Measurements from ENCODE around the gene PTPRM.
A peak's percentile ranks its signal among the peaks of the same experiment; 100 is the strongest.

Gene PTPRM

GRCh38 chr18:8084160-8084559 is 517.0 kb downstream of the PTPRM start:
- DNase-seq = no peak
- H3K4me3 ChIP-seq (ENCODE audit: low read depth in 1 of 2, low read length in 2 of 2) = no peak overlapping the region
- no peak overlapping the region for H2AFZ ChIP-seq (ENCODE audit: low read depth, low read length)
- no peaks in the 10 kb centered on the region for H3K4me1 ChIP-seq (ENCODE audit: insufficient read depth, low read length)
- no peak overlapping the region for H3K9ac ChIP-seq (ENCODE audit: low read depth, low read length)
- no peak overlapping the region for H3K4me2 ChIP-seq (ENCODE audit: insufficient read depth, low read length)
- no peaks in the 10 kb centered on the region for H3K79me2 ChIP-seq (ENCODE audit: insufficient read depth, low read length)
- no peak for TF ChIP-seq EZH2 (IDR thresholded peaks at IDR 0.05; ENCODE audit: borderline replicate concordance, low read depth, low read length, severe bottlenecking)
- TF ChIP-seq CTCF (IDR thresholded peaks at IDR 0.05; ENCODE audit: borderline replicate concordance, extremely low read depth, low read length, poor library complexity, severe bottlenecking) = peak; percentile 43
- H3K27ac ChIP-seq (ENCODE audit: low read length) = no peak overlapping the region
- H3K9me3 ChIP-seq (ENCODE audit: insufficient read depth, low read length, severe bottlenecking) = no peaks in the 10 kb centered on the region
- no peaks in the 10 kb centered on the region for H3K27me3 ChIP-seq (ENCODE audit: insufficient read depth, low read length, poor library complexity)
- ATAC-seq (ENCODE audit: insufficient read depth, low read depth) = no peak
- no peaks in the 10 kb centered on the region for H3K36me3 ChIP-seq (ENCODE audit: insufficient read depth, low read length)
- H4K20me1 ChIP-seq (ENCODE audit: insufficient read depth, low read length) = no peaks in the 10 kb centered on the region

DNA sequence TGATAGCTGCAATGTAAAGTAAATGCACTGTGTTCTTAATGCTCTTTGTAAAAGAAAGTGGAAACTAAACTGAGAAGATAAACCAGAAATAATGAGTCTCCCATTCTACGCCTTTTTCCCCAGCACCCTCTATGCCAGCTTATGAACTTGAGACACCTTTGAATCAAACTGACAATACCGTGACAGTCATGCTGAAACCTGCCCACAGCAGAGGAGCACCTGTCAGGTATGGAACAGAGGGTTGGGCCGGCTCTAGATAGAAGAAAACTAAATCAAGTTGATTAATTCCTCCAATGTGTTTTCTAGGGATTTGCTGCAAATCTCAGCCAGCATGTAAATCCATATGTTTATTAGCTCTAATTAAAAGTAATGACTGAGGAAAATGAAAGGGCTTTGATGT is 521.5 kb downstream of the PTPRM start:
- no peak for TF ChIP-seq CTCF (IDR thresholded peaks at IDR 0.05; ENCODE audit: borderline replicate concordance, extremely low read depth, low read length, poor library complexity, severe bottlenecking)
- TF ChIP-seq EZH2 (IDR thresholded peaks at IDR 0.05; ENCODE audit: borderline replicate concordance, low read depth, low read length, severe bottlenecking) = no peak
- H3K9me3 ChIP-seq (ENCODE audit: insufficient read depth, low read length, severe bottlenecking) = no peaks in the 10 kb centered on the region
- no peaks in the 10 kb centered on the region for H4K20me1 ChIP-seq (ENCODE audit: insufficient read depth, low read length)
- H3K36me3 ChIP-seq (ENCODE audit: insufficient read depth, low read length) = no peaks in the 10 kb centered on the region
- H3K4me3 ChIP-seq (ENCODE audit: low read depth in 1 of 2, low read length in 2 of 2) = no peak overlapping the region
- H3K79me2 ChIP-seq (ENCODE audit: insufficient read depth, low read length) = no peaks in the 10 kb centered on the region
- H3K27me3 ChIP-seq (ENCODE audit: insufficient read depth, low read length, poor library complexity) = no peaks in the 10 kb centered on the region
- H3K4me1 ChIP-seq (ENCODE audit: insufficient read depth, low read length) = no peaks in the 10 kb centered on the region
- H3K27ac ChIP-seq (ENCODE audit: low read length) = no peak overlapping the region
- no peak for DNase-seq
- no peak overlapping the region for H2AFZ ChIP-seq (ENCODE audit: low read depth, low read length)
- no peak for ATAC-seq (ENCODE audit: insufficient read depth, low read depth)
- H3K4me2 ChIP-seq (ENCODE audit: insufficient read depth, low read length) = no peak overlapping the region
- no peak overlapping the region for H3K9ac ChIP-seq (ENCODE audit: low read depth, low read length)

DNA sequence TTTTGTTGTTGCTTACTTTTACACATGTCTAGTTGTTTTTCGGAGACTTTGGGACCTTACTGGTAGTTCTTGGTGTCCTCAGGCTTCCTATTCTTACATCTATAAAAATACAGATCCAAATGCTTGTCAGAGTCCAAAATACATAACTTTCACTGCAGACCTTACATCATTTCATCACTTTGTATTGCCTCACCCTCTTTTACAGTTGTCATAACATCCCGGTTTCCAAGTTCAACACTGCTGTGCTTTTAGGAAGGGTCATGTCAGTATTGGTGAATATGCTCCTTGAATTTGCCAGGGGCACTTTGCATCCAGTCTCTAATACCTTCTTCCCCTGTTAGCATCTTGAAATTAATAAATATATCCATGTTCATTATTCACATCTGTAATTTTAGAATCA is 523.9 kb downstream of the PTPRM start:
- H2AFZ ChIP-seq (ENCODE audit: low read depth, low read length) = no peak overlapping the region
- H3K9ac ChIP-seq (ENCODE audit: low read depth, low read length) = no peak overlapping the region
- H3K79me2 ChIP-seq (ENCODE audit: insufficient read depth, low read length) = no peaks in the 10 kb centered on the region
- no peaks in the 10 kb centered on the region for H3K36me3 ChIP-seq (ENCODE audit: insufficient read depth, low read length)
- DNase-seq = no peak
- no peaks in the 10 kb centered on the region for H3K27me3 ChIP-seq (ENCODE audit: insufficient read depth, low read length, poor library complexity)
- H3K27ac ChIP-seq (ENCODE audit: low read length) = no peak overlapping the region
- no peak overlapping the region for H3K4me3 ChIP-seq (ENCODE audit: low read depth in 1 of 2, low read length in 2 of 2)
- ATAC-seq (ENCODE audit: insufficient read depth, low read depth) = no peak
- TF ChIP-seq EZH2 (IDR thresholded peaks at IDR 0.05; ENCODE audit: borderline replicate concordance, low read depth, low read length, severe bottlenecking) (no peak), CTCF (IDR thresholded peaks at IDR 0.05; ENCODE audit: borderline replicate concordance, extremely low read depth, low read length, poor library complexity, severe bottlenecking) (no peak)
- no peaks in the 10 kb centered on the region for H3K4me1 ChIP-seq (ENCODE audit: insufficient read depth, low read length)
- no peaks in the 10 kb centered on the region for H4K20me1 ChIP-seq (ENCODE audit: insufficient read depth, low read length)
- no peaks in the 10 kb centered on the region for H3K9me3 ChIP-seq (ENCODE audit: insufficient read depth, low read length, severe bottlenecking)
- no peak overlapping the region for H3K4me2 ChIP-seq (ENCODE audit: insufficient read depth, low read length)

All from DND-41 (cell line).